Measurements from ENCODE around the gene PRKG1.
"Not testable (repeated sequence)": the region's sequence is repeated elsewhere in the genome, so short reads cannot be mapped to it uniquely, and the experiment has no call there.

PRKG1 gene

DNA sequence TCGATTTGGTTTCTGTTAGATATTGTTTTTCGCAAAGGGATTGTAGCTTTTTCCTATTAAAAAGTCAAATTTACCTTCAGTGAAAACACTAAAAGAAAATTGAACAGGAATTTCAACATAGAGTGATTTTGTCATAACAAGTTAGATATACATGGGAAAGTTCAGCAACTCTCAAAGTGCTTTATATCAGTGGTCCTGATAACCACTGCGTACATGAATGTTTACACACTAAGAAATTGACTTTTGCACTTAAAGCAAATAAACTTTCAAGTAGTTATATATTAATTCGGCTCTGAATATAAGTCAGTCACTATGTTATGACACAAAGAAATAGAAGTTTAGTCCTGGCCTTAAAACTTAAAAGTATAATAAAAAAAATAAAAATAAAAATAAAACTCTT, 1138.5 kb downstream of the PRKG1 start:
- no peak for DNase-seq (ENCODE audit: low read depth in 2 of 2)

DNA sequence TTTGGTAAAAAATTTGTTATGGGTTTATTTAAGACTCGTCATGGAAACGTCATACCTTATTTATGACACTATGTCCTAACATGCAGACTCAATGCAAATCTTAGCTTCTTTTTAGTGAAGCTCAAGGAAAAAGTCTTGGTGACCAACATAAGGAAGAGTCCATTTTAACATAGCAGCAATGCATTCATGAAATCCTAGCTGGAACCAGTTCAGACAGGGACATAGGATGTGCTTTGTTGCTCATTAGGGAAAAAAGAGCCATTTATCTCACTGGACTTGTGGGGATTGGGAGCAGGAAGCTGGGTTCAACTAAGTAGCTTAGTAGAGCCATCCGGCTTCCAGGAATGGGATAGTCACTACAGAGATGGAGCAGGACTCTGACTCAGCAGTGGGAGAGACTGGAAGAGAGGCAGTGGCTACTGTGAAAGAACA, 1139.0 kb downstream of the PRKG1 start:
- DNase-seq (ENCODE audit: low read depth in 2 of 2): no peak

DNA sequence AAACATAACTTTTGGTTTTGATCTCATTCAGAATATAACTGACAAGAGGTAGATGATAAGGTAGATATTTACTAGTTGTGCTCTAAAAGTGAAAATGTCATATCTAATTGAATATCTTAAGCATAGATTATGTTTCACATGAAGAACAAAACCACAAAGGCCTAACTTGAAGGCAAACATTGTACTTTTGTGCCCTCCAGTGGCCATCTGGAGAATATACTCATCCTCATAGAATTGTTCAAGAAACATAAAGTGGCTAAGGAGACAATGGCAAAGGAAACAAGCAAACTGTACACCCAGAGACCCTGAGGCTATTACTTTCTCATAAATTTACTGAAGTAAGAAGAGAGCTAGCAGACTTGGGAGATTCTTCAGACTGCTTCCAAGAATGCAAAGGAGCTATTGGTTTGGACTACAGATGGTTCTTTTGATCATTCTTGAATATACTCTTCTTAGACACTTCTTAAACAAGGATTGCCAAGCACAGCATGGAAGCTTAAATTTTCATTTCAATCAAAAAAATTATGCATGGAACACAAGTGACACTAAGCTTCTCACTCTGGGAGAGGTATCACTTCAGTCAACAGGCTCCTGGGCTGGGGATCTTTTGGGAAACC, 1141.6 kb downstream of the PRKG1 start:
- DNase-seq (ENCODE audit: low read depth in 2 of 2): no peak

DNA sequence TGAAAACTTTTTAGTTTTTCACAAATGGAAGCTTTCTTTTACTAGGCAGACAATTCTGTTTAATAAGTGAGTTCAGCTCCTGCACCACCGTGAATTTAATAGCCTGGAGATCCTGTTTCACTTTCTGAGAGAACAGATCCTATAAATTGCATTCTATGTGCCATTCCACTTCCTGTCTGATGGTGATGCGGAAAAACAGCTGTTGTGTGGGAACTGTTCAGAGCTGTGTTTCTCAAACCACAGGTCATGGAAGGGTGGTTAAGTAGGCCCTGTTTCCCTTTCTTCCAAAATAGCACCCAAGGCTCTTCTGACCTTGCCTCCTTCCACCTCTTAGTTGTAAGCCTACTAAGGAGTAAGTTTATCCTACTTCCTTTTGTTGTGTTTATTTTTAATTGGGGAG, 1142.6 kb downstream of the PRKG1 start:
- no peak for DNase-seq (ENCODE audit: low read depth in 2 of 2)

DNA sequence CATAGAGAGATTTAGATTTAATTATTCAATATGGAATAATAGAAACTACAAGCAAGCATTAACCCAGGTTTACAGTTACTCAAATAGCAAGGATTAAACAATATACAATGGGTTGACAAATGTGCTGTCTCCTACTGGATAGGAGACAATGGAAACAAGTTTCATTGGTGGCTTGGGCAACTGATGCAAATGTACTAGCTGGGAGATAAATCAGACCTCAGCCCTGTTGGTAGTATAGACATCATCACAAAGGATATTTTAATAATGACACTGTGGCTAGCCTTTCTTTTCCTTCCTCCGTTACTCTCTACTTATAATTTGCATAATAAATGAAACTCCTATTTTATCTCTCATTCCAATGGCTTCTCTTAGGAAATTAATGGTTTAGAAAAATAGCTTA, 1143.2 kb downstream of the PRKG1 start:
- DNase-seq (ENCODE audit: low read depth in 2 of 2): no peak

DNA sequence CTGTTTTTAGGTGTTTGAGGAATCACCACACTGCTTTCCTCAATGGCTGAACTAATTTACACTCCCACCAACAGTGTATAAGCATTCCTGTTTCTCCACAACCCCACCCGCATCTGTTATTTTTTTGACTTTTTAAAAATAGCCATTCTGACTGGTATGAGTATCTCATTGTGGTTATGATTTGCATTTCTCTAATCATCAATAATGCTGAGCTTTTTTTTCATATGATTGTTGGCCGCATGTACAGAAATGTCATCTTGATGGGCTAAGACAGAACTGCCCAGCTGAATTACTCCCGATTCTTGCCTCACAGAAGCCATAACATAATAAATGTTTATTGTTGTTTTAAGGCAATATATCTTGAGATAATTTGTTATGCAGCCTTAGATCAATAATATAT, 1146.7 kb downstream of the PRKG1 start:
- no peak for DNase-seq (ENCODE audit: low read depth in 2 of 2)

DNA sequence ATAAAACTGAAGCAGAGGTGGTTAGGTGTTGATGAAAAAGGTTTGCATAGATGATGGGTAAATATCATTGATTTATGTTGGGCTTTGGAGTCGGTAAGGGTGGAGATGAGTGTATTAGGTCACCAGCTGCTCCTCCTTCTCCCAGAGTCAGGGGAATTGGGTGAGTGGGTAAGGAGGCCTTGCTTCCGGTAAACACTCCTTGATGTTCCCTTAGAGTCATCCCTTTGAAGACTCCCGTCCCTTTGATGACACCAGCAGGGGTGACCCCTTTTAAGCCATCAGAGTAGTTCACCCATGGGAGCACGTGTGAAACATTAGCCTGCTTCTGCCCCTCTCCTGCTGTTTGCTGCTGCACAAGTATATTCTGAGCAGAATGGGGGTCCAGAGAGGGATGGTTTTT, 1147.6 kb downstream of the PRKG1 start:
- DNase-seq (ENCODE audit: low read depth in 2 of 2): no peak

DNA sequence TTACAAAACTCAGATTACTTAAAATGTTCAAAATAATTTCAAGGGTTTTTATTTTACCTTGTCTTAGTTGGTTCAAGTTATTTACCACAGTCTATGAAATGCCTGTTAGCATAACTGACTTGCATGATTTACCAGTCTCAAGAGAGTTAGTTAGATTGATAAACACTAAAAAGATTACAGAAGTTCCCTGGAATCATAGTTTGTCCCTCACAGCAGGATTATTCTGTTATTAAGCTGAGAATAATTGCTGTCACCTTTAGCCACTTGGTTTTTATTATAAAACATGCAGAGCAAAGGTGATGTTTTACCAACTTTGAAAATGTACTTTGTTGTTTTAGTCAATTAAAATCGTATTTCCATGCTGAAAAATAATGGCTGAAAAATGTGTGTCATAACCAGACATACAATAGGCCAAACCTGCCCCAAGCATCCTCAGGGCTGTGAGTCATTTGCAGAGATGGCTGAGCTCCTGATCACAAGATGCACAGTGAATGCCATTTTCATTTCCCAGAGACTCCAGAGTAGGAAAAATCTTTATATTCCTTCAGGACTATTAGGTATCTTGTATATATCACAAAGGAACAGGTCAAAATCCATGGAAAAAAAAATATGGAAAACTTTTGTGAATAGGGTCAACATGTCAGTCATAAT, 1152.0 kb downstream of the PRKG1 start:
- DNase-seq (ENCODE audit: low read depth in 2 of 2): no peak

DNA sequence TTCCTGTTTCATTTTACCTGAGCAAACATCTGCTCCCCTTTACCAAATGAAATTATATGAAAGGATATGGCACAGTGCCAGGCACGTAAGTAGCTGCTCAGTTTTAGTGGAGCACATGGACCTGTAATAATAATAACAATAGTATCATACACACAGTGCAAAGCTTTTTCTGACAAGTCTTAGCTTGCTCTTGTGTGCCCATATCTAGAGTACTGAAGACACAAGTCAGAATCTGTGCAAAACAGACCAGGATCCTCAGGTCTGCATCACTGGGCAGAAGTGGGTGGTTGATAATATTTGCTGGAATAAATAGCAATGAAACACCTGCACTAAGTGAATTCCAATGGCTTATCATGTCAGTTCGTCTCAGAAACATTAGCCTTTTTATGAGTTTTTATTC, 1154.3 kb downstream of the PRKG1 start:
- DNase-seq (ENCODE audit: low read depth in 2 of 2): no peak

DNA sequence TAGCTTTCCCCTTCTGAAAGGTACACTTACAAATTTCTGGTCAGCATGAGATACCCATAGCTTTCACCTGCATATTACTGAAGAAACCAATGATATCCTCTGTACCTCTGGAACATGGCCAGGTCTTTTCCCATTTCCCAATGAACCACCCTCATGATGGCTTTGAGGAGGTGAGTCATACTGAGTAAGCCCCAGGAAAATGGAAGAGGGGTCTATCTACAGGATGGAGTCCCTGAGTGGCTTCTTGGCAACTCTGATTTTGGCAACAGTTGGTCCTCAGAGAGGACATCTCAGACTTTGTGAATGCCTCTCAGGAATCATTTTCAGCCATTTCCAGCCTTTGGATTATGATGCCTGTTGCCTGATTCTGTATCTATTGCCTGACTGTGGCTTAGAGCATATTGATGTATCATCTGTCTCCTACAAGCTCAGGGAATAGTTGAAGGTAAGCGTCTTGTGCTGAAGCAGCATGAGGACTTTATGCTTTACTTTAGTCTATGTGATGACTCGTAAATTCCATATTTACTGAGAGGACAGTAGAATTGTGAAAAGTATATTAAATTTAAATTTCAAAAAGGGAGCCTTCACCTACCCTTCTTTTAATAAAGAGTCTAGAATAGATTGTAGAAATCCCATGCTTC, 1155.1 kb downstream of the PRKG1 start:
- DNase-seq (ENCODE audit: low read depth in 2 of 2): no peak

DNA sequence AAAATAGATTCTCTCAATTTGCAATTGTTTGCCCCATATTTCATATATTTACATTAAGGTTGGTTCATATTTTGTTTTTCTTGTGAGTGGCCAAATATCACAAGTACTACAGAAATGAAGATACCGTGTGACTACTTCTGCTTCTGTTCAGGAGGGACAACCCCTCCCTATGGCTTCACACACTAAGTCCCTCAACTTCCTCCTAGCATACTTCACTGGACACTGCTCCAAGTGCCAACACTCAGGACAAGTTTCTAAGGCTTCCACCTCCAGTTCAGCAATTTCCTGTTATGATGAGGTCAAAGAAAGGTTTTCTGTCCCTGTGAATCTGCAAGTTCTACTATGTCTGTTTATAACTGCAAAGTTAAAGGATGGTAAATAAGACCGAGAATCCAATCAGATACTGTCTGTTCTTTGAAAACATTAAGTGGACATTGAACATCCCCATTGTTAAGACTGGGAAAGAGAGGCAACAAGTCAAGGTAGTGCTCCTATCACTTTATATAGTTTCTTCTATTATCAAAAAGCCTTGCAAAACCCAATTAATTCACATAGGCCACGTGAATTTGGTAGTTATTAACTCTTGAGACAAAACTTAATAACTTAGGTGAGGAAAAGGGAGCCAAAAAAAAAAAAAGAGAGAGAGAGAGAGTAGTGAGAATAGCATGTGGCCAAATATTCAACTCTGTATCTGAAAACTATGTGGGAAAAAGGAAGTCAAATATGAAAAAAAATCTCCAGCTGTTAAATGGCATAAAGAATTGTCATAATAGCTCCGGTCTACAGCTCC, 1158.5 kb downstream of the PRKG1 start:
- no peak for DNase-seq (ENCODE audit: low read depth in 2 of 2)

DNA sequence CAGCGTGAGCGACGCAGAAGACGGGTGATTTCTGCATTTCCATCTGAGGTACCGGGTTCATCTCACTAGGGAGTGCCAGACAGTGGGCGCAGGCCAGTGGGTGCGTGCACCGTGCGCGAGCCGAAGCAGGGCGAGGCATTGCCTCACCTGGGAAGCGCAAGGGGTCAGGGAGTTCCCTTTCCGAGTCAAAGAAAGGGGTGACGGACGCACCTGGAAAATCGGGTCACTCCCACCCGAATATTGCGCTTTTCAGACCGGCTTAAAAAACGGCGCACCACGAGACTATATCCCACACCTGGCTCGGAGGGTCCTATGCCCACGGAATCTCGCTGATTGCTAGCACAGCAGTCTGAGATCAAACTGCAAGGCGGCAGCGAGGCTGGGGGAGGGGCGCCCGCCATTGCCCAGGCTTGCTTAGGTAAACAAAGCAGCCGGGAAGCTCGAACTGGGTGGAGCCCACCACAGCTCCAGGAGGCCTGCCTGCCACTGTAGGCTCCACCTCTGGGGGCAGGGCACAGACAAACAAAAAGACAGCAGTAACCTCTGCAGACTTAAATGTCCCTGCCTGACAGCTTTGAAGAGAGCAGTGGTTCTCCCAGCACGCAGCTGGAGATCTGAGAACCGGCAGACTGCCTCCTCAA, 1159.2 kb downstream of the PRKG1 start:
- not testable (repeated sequence) for DNase-seq (ENCODE audit: low read depth in 2 of 2)

DNA sequence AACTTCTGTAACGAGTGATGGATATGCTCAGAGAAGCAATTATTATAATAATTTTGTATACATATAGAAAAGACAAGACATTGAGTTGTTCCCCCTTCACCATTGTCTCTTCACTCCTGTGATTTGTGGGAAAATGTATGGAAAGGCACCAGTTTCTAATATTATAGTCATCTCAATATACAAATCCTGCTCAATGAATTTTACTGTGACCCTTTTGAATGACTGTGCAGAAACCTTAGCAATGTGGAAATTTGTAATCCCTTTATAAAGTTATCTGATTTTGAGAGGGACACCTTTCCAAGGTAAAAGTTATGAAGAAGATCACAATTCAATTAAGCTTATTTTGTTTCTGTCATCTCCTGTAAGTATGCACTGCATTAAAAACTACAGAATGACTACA, 1165.5 kb downstream of the PRKG1 start:
- DNase-seq (ENCODE audit: low read depth in 2 of 2): no peak

DNA sequence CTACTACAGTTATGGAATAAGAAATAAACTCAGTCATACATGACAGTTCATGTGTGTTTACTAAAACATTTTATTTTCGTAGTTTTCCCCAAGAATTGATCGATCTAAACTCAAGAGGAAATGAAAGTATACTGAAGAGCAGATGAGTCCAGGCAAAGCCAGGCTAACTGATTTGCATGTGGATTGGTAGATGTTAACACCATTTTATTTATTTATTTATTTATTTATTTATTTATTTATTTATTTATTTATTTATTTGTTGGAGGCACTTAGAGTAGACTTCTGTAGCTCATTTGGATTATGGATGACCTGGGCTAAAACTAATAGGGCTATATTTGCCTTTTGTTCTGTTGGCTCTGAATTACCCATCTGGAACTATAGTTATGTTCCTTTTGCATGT, 1171.3 kb downstream of the PRKG1 start:
- DNase-seq (ENCODE audit: low read depth in 2 of 2): no peak

DNA sequence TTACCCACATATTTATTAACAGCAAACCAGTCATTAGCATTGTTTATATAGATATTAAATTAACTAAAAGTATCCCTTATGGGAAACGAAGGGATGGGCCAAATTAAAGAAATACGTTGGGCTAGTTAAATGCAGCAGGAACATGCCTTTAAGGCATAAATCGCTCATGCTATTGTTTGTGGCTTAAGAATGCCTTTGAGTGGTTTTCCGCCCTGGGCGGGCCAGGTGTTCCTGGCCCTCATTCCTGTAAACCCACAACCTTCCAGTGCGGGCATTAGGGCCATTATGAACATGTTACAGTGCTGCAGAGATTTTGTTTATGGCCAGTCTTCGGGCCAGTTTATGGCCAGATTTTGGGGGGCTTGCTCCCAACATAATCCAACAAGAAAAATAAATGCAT, 1173.6 kb downstream of the PRKG1 start:
- DNase-seq (ENCODE audit: low read depth in 2 of 2): not testable (repeated sequence)

DNA sequence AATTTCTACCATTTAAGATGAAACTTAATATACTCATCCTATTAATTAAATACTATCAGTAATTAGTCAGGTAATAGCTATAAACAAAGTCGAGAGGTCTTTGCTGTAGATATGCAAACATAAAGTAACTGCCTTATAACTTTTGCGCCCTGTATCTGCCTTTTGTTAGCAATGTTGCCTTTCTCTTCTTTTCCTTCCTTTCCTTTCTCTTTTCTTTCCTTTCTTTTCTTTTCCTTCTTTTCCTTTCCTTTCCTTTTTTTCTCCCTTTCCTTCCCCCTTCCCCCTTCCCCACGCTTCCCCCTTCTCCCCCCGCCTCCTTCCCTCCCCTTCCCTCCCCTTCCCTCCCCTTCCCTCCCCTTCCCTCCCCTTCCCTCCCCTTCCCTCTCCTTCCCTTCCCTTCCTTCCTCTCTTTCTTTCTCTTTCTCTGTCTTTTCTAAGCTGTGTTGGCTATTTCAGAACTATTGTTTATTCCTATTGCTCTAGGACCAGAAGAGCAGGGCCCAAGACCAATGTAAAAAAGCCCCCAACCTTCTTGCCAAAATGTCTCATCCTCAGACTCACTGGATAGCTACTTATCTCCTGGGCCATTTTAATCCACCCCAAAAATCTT, 1174.5 kb downstream of the PRKG1 start:
- no peak for DNase-seq (ENCODE audit: low read depth in 2 of 2)

DNA sequence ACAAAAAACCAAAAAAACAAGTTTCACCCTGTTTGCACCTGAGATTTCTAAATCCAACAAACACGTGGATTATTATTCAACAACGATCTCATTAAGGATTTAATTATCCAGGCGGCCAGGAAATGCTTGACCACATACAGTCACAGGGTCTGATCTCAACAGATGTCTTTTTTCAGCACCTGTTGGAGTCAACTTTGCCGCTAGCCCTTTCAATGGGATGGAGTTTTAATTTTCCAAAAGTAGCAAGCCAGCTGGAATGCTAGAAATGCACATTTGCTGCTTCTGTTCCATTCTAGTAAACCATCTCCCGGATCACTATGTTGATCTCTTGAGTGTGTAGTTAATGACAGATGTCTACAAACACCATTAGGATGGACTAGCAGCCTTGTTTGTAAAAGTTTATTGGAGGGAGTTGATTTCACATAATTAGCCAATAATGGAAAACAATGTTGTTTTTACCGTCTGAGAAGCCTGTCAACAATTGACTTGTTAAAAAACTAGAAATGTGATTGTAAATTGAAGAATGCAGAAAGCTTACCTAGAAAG, 1175.6 kb downstream of the PRKG1 start:
- DNase-seq (ENCODE audit: low read depth in 2 of 2): no peak

DNA sequence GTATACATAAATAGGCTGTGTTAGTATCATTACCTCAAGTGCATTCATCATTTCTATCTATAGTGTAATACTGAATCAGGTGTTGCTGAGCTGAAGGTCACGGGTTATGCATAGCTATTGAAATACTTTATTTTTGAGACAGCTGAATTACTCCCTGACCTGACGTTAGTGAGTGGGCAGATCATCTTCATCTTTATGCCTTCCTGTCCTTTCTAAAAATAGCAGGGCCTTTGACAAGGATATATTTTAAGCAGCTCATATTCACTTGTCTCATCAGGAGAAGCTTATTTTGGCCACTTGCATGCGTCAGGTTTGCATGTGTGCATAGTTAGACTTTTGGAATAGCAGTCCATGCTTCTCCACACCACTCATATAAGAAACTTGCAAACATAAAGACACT, 1176.2 kb downstream of the PRKG1 start:
- DNase-seq (ENCODE audit: low read depth in 2 of 2): no peak

DNA sequence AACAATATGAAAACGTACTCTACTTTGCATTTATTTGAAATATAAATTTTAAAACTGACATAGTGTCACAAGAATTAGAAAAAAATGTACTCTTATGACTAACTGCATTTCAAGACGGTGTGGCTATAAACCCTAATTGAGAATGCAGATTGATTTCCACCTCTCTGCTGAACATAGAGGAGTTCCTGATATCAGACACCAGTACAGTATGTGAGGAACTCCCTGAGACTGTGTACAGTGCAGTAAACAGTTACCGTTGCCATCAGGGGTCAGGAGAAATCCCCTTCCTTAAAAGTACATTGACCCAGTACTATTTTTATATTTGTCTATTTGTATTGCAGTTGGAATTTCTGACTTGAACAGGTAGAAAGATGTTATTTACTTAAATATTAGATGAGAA, 1178.0 kb downstream of the PRKG1 start:
- no peak for DNase-seq (ENCODE audit: low read depth in 2 of 2)

DNA sequence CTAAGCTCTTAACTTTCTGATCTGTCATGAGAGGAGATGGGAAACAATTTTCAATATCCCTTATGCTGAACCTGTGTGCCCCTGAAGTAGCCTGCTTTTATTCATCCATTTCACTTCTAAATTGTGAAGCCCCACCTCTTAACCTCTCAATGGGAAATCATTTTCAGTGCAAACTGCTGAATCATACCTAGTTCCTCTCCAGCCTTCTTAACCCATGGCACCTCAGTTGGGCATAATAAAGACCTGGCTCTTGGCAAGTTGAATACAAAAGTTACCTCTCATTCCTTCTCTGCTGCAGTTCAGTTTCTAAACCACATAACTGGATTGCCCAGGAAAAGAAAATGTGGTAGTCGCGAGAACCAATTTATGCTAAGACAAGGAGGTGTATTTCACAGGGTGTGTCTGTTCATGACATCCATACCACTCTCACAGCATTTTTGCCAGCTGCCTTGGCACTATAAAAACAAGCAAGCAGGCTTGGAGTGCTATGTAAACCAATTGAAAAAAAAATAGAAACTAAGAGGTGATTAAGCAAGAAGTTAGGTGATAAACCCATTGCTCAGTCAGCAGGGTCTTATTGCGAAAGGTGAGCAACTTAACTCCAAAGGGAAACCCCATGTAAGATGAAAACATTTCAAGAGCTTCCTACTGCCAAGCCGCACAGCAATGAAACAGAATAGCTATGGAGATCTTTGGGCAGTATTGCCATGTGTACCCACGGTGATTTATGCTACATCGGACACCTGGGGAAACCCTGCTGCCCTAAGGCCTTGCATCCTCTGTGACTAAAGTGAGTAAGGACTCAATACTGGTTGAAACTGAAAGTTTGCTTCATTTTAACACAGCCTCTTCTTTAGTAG, 1182.8 kb downstream of the PRKG1 start:
- DNase-seq (ENCODE audit: low read depth in 2 of 2): no peak
